Effector memory CD4-positive, alpha-beta T cell (primary cell): ENCODE measurements around the gene BACE2.

Experiments used
- DNase-seq, 3 donors: peaks; one replicate each; pipeline ENCODE4 v3.0.0-alpha.2; 2020
- H3K27ac ChIP-seq: 2 replicates; pipeline ENCODE4 v1.7.0; 2013; ENCODE audit warnings: mild to moderate bottlenecking, low read length, moderate library complexity; ENCODE audit not compliant: insufficient read depth, poor library complexity, severe bottlenecking
- H3K27me3 ChIP-seq: replicated peaks from 2 replicates; pipeline ENCODE4 v1.7.0; 2013; ENCODE audit warnings: mild to moderate bottlenecking, low read length; ENCODE audit not compliant: insufficient read depth, control insufficient read depth, poor library complexity, severe bottlenecking
- H3K36me3 ChIP-seq: 2 replicates; pipeline ENCODE4 v1.7.0; 2013; ENCODE audit warnings: mild to moderate bottlenecking, low read length, moderate library complexity; ENCODE audit not compliant: control insufficient read depth, insufficient read depth
- H3K4me1 ChIP-seq: 2 replicates; pipeline ENCODE4 v1.7.0; 2013; ENCODE audit warnings: low read length, mild to moderate bottlenecking; ENCODE audit not compliant: control insufficient read depth, insufficient read depth, poor library complexity, severe bottlenecking
- H3K4me3 ChIP-seq: 2 replicates; pipeline ENCODE4 v1.7.0; 2013; ENCODE audit warnings: low read length, low read depth, mild to moderate bottlenecking; ENCODE audit not compliant: insufficient read depth, poor library complexity, severe bottlenecking
- H3K9me3 ChIP-seq: 2 replicates; pipeline ENCODE4 v1.7.0; 2013; ENCODE audit warnings: mild to moderate bottlenecking, low read length, moderate library complexity; ENCODE audit not compliant: control insufficient read depth

BACE2 gene

GRCh38 chr21:41147096-41147978 lies 20.6 kb upstream of the BACE2 start:
- H3K27me3 ChIP-seq, result peaks cover 4% of the 10 kb centered on the region
- DNase-seq, result no peak
- H3K4me3 ChIP-seq, result no peak overlapping the region
- H3K9me3 ChIP-seq, result no peaks in the 10 kb centered on the region
- H3K36me3 ChIP-seq, result no peaks in the 10 kb centered on the region
- H3K27ac ChIP-seq, result no peak overlapping the region
- H3K4me1 ChIP-seq, result no peaks in the 10 kb centered on the region

- Histone ChIP-seq H3K4me3 (no peak overlapping the region), H3K4me1 (no peaks in the 10 kb centered on the region), H3K9me3 (no peaks in the 10 kb centered on the region), H3K27me3 (peaks cover 4% of the 10 kb centered on the region), H3K27ac (no peak overlapping the region), H3K36me3 (no peaks in the 10 kb centered on the region)
- no peak for DNase-seq
These were observed 20.0 kb upstream of the BACE2 start for GRCh38 chr21:41147979-41148355.

- H3K27me3 ChIP-seq, result peaks cover 4% of the 10 kb centered on the region
- H3K36me3 ChIP-seq, result no peaks in the 10 kb centered on the region
- no peak overlapping the region for H3K27ac ChIP-seq
- no peaks in the 10 kb centered on the region for H3K9me3 ChIP-seq
- no peaks in the 10 kb centered on the region for H3K4me1 ChIP-seq
- no peak for DNase-seq
- no peak overlapping the region for H3K4me3 ChIP-seq
These were observed 19.2 kb upstream of the BACE2 start for GRCh38 chr21:41148798-41149197.

GRCh38 chr21:41149199-41149598 lies 18.8 kb upstream of the BACE2 start:
- no peak overlapping the region for H3K27ac ChIP-seq
- no peaks in the 10 kb centered on the region for H3K9me3 ChIP-seq
- no peak for DNase-seq
- no peaks in the 10 kb centered on the region for H3K4me1 ChIP-seq
- no peak overlapping the region for H3K4me3 ChIP-seq
- no peaks in the 10 kb centered on the region for H3K36me3 ChIP-seq
- H3K27me3 ChIP-seq, result peaks cover 4% of the 10 kb centered on the region

GRCh38 chr21:41152147-41152546 lies 15.8 kb upstream of the BACE2 start:
- Histone ChIP-seq H3K36me3 (no peaks in the 10 kb centered on the region), H3K27me3 (peaks cover 4% of the 10 kb centered on the region), H3K4me3 (no peak overlapping the region), H3K4me1 (no peaks in the 10 kb centered on the region), H3K27ac (no peak overlapping the region), H3K9me3 (no peaks in the 10 kb centered on the region)
- no peak for DNase-seq

- no peaks in the 10 kb centered on the region for H3K9me3 ChIP-seq
- H3K4me1 ChIP-seq, result no peaks in the 10 kb centered on the region
- no peak overlapping the region for H3K27ac ChIP-seq
- H3K36me3 ChIP-seq, result no peaks in the 10 kb centered on the region
- no peak overlapping the region for H3K4me3 ChIP-seq
- H3K27me3 ChIP-seq, result no peaks in the 10 kb centered on the region
- DNase-seq, result no peak
These were observed 14.5 kb upstream of the BACE2 start for GRCh38 chr21:41153443-41153842.

GRCh38 chr21:41156142-41156541 lies 11.8 kb upstream of the BACE2 start:
- H3K9me3 ChIP-seq, result no peaks in the 10 kb centered on the region
- H3K36me3 ChIP-seq, result no peaks in the 10 kb centered on the region
- no peaks in the 10 kb centered on the region for H3K4me1 ChIP-seq
- no peaks in the 10 kb centered on the region for H3K27me3 ChIP-seq
- no peak overlapping the region for H3K27ac ChIP-seq
- no peak overlapping the region for H3K4me3 ChIP-seq
- no peak for DNase-seq

GRCh38 chr21:41158026-41158425 lies 9.9 kb upstream of the BACE2 start:
- no peaks in the 10 kb centered on the region for H3K9me3 ChIP-seq
- DNase-seq, result no peak
- H3K36me3 ChIP-seq, result no peaks in the 10 kb centered on the region
- no peaks in the 10 kb centered on the region for H3K4me1 ChIP-seq
- no peak overlapping the region for H3K4me3 ChIP-seq
- H3K27ac ChIP-seq, result no peak overlapping the region
- no peaks in the 10 kb centered on the region for H3K27me3 ChIP-seq

- H3K9me3 ChIP-seq, result no peaks in the 10 kb centered on the region
- no peak overlapping the region for H3K4me3 ChIP-seq
- no peak overlapping the region for H3K27ac ChIP-seq
- no peaks in the 10 kb centered on the region for H3K36me3 ChIP-seq
- no peaks in the 10 kb centered on the region for H3K27me3 ChIP-seq
- H3K4me1 ChIP-seq, result no peaks in the 10 kb centered on the region
- DNase-seq, result no peak
These were observed 7.9 kb upstream of the BACE2 start for GRCh38 chr21:41160036-41160435.

- no peak overlapping the region for H3K4me3 ChIP-seq
- no peaks in the 10 kb centered on the region for H3K27me3 ChIP-seq
- H3K27ac ChIP-seq, result no peak overlapping the region
- H3K36me3 ChIP-seq, result no peaks in the 10 kb centered on the region
- H3K9me3 ChIP-seq, result no peaks in the 10 kb centered on the region
- H3K4me1 ChIP-seq, result no peaks in the 10 kb centered on the region
- no peak for DNase-seq
These were observed 6.5 kb upstream of the BACE2 start for GRCh38 chr21:41161428-41161827.
